Esophagus muscularis mucosa (tissue), 4 donors: Measurements from ENCODE around the gene PLCL1.

ENCODE experiments used
- CTCF ChIP-seq, 3 experiments: fragments of 200-600 bp in 2 of 3; fragments of 450-650 bp in 1 of 3; sonication (generic) in 2 of 3; IDR thresholded peaks; one replicate each; pipeline ENCODE4 v1.5.1; 2017 to 2019; ENCODE audit warnings: antibody characterized with exemption in 3 of 3, mild to moderate bottlenecking in 2 of 3, moderate library complexity in 1 of 3
- EP300 ChIP-seq: sonication (generic); formaldehyde crosslinking; IDR thresholded peaks from one replicate; pipeline ENCODE4 v1.6.1; 2017; ENCODE audit warnings: antibody characterized with exemption
- POLR2A ChIP-seq: fragments of 450-650 bp; IDR thresholded peaks from one replicate; pipeline ENCODE4 v1.6.1; 2017; ENCODE audit warnings: antibody characterized with exemption, moderate library complexity, mild to moderate bottlenecking, low read depth
- POLR2AphosphoS5 ChIP-seq, 2 donors: sonication (generic); formaldehyde crosslinking; IDR thresholded peaks; one replicate each; pipeline ENCODE4 v1.6.1; 2017; ENCODE audit warnings: antibody characterized with exemption in 2 of 2

- TF ChIP-seq CTCF (IDR thresholded peaks at IDR 0.05) (no peak), POLR2A (no peak), EP300 (no peak), POLR2AphosphoS5 (IDR thresholded peaks at IDR 0.05) (no peak)
These were observed 54.3 kb downstream of the PLCL1 start for GRCh38 chr2:197858607-197859140.
